GM23248 (cell line): Measurements from ENCODE around the gene SUSD2.

ENCODE experiments used
- EZH2 ChIP-seq: fragments of 200-600 bp; sonication (generic); IDR thresholded peaks from 2 replicates; pipeline ENCODE4 v1.6.1; 2018; ENCODE audit warnings: antibody characterized with exemption, mild to moderate bottlenecking; ENCODE audit not compliant: insufficient read depth, poor library complexity, severe bottlenecking
- EZH2phosphoT487 ChIP-seq: fragments of 200-600 bp; sonication (generic); IDR thresholded peaks from 2 replicates; pipeline ENCODE4 v1.6.1; 2018; ENCODE audit warnings: antibody characterized with exemption, moderate library complexity, mild to moderate bottlenecking, low read depth; ENCODE audit not compliant: insufficient read depth

DNA sequence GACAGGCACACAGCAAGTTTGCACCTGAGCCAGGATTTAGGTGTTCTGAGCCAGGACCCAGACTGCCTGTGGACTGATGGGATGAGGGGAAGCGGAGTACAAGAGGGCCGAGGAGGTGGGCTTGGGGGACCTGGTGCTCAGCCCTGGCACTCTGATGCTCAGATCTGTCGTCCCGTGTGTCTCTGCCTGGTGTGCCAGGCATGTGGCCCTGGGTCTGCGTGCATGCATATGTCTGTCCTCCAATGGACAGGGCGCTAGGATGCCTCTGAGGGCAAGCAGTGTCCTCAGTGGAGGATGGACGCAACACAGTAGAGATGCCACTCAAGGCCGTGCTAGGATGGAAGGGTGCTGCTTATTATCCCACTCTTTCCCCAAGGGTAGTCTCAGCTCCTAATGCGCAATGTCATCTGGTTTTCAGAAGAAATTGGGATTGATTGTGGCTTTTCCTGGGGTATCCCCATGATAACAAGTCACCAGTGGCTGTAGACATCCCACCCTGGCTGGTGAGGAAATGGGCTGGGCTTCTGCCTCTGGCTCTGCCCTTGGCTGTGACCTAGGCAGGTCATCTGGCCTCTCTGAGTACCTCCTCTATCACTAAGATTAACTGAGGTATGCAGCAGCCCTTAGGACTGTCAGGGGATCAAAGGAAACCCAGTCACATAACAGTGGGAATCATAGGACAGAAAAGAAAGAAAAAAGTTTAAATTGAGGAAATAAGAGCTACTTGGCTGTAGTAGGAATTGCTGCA is 35.7 kb upstream of the SUSD2 start:
- TF ChIP-seq EZH2 (no peak), EZH2phosphoT487 (no peak)
